Effector memory CD4-positive, alpha-beta T cell (primary cell): Measurements from ENCODE around the gene ITGA11.

ENCODE experiments used
- DNase-seq, 3 donors: peaks; one replicate each; pipeline ENCODE4 v3.0.0-alpha.2; 2020
- H3K27ac ChIP-seq: 2 replicates; pipeline ENCODE4 v1.7.0; 2013; ENCODE audit warnings: mild to moderate bottlenecking, low read length, moderate library complexity; ENCODE audit not compliant: insufficient read depth, poor library complexity, severe bottlenecking
- H3K27me3 ChIP-seq: replicated peaks from 2 replicates; pipeline ENCODE4 v1.7.0; 2013; ENCODE audit warnings: mild to moderate bottlenecking, low read length; ENCODE audit not compliant: insufficient read depth, control insufficient read depth, poor library complexity, severe bottlenecking
- H3K36me3 ChIP-seq: 2 replicates; pipeline ENCODE4 v1.7.0; 2013; ENCODE audit warnings: mild to moderate bottlenecking, low read length, moderate library complexity; ENCODE audit not compliant: control insufficient read depth, insufficient read depth
- H3K4me1 ChIP-seq: 2 replicates; pipeline ENCODE4 v1.7.0; 2013; ENCODE audit warnings: low read length, mild to moderate bottlenecking; ENCODE audit not compliant: control insufficient read depth, insufficient read depth, poor library complexity, severe bottlenecking
- H3K4me3 ChIP-seq: 2 replicates; pipeline ENCODE4 v1.7.0; 2013; ENCODE audit warnings: low read length, low read depth, mild to moderate bottlenecking; ENCODE audit not compliant: insufficient read depth, poor library complexity, severe bottlenecking
- H3K9me3 ChIP-seq: 2 replicates; pipeline ENCODE4 v1.7.0; 2013; ENCODE audit warnings: mild to moderate bottlenecking, low read length, moderate library complexity; ENCODE audit not compliant: control insufficient read depth

Gene ITGA11

GRCh38 chr15:68262514-68263356 lies 169.2 kb downstream of the ITGA11 start:
- Histone ChIP-seq H3K36me3 (no peaks in the 10 kb centered on the region), H3K9me3 (no peaks in the 10 kb centered on the region), H3K4me1 (no peaks in the 10 kb centered on the region), H3K27me3 (peaks cover 8% of the 10 kb centered on the region), H3K27ac (no peak overlapping the region), H3K4me3 (no peak overlapping the region)
- DNase-seq, result no peak

DNA sequence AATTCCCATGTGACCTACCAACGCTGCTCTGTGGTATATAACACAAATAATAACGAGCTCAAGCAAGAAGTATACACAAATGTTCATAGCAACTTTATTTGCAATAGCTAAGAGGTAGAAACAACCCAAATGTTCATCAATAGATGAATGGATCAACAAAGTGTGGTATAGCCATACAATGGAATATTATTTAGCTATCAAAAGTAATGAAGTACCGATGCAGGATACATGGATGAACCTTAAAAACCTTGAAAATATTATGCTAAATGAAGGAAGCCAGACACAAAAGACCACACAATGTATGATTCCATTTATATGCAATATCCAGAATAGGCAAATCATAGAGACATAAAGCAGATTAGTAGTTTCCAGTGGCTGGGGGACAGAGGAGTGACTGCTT lies 170.0 kb downstream of the ITGA11 start:
- peaks cover 8% of the 10 kb centered on the region for H3K27me3 ChIP-seq
- no peak overlapping the region for H3K4me3 ChIP-seq
- no peaks in the 10 kb centered on the region for H3K36me3 ChIP-seq
- H3K4me1 ChIP-seq, result no peaks in the 10 kb centered on the region
- no peaks in the 10 kb centered on the region for H3K9me3 ChIP-seq
- DNase-seq, result no peak
- no peak overlapping the region for H3K27ac ChIP-seq

- no peak for DNase-seq
- Histone ChIP-seq H3K27me3 (peaks cover 7% of the 10 kb centered on the region), H3K9me3 (no peaks in the 10 kb centered on the region), H3K27ac (no peak overlapping the region), H3K4me1 (no peaks in the 10 kb centered on the region), H3K36me3 (no peaks in the 10 kb centered on the region), H3K4me3 (no peak overlapping the region)
Measured at GRCh38 chr15:68261241-68261640, 170.7 kb downstream of the ITGA11 start.

- H3K36me3 ChIP-seq, result no peaks in the 10 kb centered on the region
- H3K27me3 ChIP-seq, result no peaks in the 10 kb centered on the region
- H3K4me3 ChIP-seq, result no peak overlapping the region
- no peak overlapping the region for H3K27ac ChIP-seq
- DNase-seq, result no peak
- H3K9me3 ChIP-seq, result no peaks in the 10 kb centered on the region
- H3K4me1 ChIP-seq, result no peaks in the 10 kb centered on the region
Measured at GRCh38 chr15:68259883-68260282, 172.1 kb downstream of the ITGA11 start.

- no peaks in the 10 kb centered on the region for H3K9me3 ChIP-seq
- no peaks in the 10 kb centered on the region for H3K36me3 ChIP-seq
- no peak overlapping the region for H3K4me3 ChIP-seq
- no peak for DNase-seq
- no peak overlapping the region for H3K27ac ChIP-seq
- no peaks in the 10 kb centered on the region for H3K27me3 ChIP-seq
- H3K4me1 ChIP-seq, result no peaks in the 10 kb centered on the region
Measured at GRCh38 chr15:68258692-68259091, 173.3 kb downstream of the ITGA11 start.

GRCh38 chr15:68256675-68257450 lies 175.1 kb downstream of the ITGA11 start:
- no peaks in the 10 kb centered on the region for H3K4me1 ChIP-seq
- DNase-seq, result peak in 2 of 3 donors; percentile 25 to 31
- peak overlapping the region; percentile 53 for H3K4me3 ChIP-seq
- no peak overlapping the region for H3K27ac ChIP-seq
- no peaks in the 10 kb centered on the region for H3K36me3 ChIP-seq
- H3K27me3 ChIP-seq, result no peaks in the 10 kb centered on the region
- H3K9me3 ChIP-seq, result no peaks in the 10 kb centered on the region

GRCh38 chr15:68252925-68253534 lies 178.9 kb downstream of the ITGA11 start:
- H3K4me3 ChIP-seq, result no peak overlapping the region
- no peak overlapping the region for H3K27ac ChIP-seq
- no peaks in the 10 kb centered on the region for H3K4me1 ChIP-seq
- no peaks in the 10 kb centered on the region for H3K9me3 ChIP-seq
- no peaks in the 10 kb centered on the region for H3K27me3 ChIP-seq
- DNase-seq, result peak in 1 of 3 donors; percentile 19
- no peaks in the 10 kb centered on the region for H3K36me3 ChIP-seq

DNA sequence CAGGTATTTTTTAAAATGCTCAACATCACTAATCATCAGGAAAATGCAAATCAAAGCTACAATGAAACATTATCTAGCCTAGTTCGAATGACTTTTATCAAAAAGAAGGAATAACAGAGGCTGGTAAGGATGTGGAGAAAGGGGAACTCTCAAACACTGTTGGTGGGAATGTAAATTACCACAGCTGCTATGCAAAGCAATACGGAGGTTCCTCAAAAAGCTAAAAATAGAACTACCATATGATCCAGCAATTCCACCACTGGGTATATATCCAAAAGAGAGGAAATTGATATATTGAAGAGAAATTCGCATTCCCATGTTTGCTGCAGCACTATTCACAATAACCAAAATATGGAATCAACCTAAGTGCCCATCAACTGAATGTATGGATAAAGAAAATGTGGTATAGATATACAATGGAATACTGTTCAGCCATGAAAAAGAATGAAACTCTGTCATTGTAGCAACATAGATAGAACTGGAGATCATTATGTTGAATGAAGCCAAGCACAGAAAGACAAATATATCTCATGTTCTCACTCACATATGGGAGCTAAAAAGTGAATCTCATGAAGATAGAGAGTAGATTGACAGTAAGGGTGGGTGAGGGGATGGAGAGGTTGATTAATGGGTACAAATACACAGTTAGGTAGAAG lies 182.8 kb downstream of the ITGA11 start:
- no peak overlapping the region for H3K4me3 ChIP-seq
- no peak for DNase-seq
- no peaks in the 10 kb centered on the region for H3K9me3 ChIP-seq
- no peaks in the 10 kb centered on the region for H3K36me3 ChIP-seq
- H3K27me3 ChIP-seq, result no peaks in the 10 kb centered on the region
- H3K27ac ChIP-seq, result no peak overlapping the region
- H3K4me1 ChIP-seq, result no peaks in the 10 kb centered on the region
